ENCODE measurements around the gene CYTH1.

Gene CYTH1

GRCh38 chr17:78669975-78670518, 112.0 kb downstream of the CYTH1 start:
- H3K4me3 ChIP-seq (replicated peaks; ENCODE audit: low read depth, low read length): no peak overlapping the region
- TF ChIP-seq, protein P1, sequence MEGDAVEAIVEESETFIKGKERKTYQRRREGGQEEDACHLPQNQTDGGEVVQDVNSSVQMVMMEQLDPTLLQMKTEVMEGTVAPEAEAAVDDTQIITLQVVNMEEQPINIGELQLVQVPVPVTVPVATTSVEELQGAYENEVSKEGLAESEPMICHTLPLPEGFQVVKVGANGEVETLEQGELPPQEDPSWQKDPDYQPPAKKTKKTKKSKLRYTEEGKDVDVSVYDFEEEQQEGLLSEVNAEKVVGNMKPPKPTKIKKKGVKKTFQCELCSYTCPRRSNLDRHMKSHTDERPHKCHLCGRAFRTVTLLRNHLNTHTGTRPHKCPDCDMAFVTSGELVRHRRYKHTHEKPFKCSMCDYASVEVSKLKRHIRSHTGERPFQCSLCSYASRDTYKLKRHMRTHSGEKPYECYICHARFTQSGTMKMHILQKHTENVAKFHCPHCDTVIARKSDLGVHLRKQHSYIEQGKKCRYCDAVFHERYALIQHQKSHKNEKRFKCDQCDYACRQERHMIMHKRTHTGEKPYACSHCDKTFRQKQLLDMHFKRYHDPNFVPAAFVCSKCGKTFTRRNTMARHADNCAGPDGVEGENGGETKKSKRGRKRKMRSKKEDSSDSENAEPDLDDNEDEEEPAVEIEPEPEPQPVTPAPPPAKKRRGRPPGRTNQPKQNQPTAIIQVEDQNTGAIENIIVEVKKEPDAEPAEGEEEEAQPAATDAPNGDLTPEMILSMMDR (IDR thresholded peaks at IDR 0.05; ENCODE audit: low read length, missing control alignments): no peak
- DNase-seq (ENCODE audit: low read depth): no peak

DNA sequence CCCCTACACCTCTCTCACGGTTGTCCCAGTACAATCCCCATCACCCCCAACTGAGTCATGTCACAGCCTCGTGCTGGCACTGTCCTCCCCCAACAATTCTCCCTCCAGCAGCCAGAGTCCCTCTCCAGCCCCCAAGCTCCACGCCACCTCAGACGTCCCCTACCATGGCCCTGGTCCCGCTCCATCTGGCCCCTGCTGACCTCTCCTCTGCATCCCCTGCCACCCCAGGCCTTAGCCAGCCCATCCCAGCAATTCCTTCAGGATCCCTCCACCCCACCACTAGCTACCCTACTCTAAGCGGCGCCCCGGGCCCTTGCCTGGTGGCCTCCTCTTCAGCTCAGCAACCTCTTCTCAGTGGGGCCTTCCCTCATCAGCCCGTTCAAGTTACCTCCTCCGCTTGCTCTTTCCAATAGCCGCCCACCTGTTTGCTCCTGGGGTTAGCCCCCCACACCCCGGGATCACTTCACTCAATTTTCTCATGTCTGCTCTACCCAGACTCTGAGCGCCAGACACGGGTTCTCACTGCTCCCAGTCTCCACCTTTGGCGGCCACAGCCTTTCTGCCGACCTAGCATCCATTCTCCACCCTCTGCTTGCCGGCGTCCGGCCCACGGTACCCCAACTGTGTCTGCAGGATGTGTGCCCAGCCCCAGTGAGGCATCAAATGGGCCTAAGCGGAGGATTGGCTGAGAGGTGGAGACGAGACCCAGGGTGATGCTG, 112.7 kb downstream of the CYTH1 start:
- no peak for DNase-seq (ENCODE audit: low read depth)
- TF ChIP-seq, protein P1 (IDR thresholded peaks at IDR 0.05; ENCODE audit: low read length, missing control alignments): no peak

DNA sequence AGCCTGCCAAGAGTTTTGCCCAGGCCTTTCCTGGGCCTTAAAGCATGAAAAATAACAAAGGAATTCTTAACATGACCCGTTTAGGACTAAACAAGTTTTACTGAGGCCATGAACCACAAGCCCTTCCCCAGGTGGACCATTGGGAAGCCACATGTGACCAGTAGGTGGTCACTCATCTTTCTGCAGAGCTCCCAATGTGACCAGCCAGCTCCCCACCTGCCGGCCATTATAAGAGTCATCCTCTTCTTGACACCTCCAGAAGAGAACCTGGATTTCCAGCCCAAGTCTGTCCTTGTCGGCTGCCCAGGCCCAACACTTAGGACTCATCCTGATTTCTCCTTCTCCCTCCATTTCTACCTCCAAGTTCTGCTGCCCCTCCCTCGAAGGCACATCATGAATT, 113.2 kb downstream of the CYTH1 start:
- H3K4me3 ChIP-seq (replicated peaks; ENCODE audit: low read depth, low read length): no peak overlapping the region
- TF ChIP-seq, protein P1 (IDR thresholded peaks at IDR 0.05; ENCODE audit: low read length, missing control alignments): no peak
- DNase-seq (ENCODE audit: low read depth): no peak

More for the DNA sequence above, 112.7 kb downstream of the CYTH1 start:
- no peak overlapping the region for H3K4me3 ChIP-seq (replicated peaks; ENCODE audit: low read depth, low read length)

GRCh38 chr17:78667741-78668640, 114.1 kb downstream of the CYTH1 start:
- H3K4me3 ChIP-seq (replicated peaks; ENCODE audit: low read depth, low read length): no peak overlapping the region
- no peak for DNase-seq (ENCODE audit: low read depth)
- TF ChIP-seq, protein P1 (IDR thresholded peaks at IDR 0.05; ENCODE audit: low read length, missing control alignments): no peak

- TF ChIP-seq, protein P1 (IDR thresholded peaks at IDR 0.05; ENCODE audit: low read length, missing control alignments): no peak
- H3K4me3 ChIP-seq (replicated peaks; ENCODE audit: low read depth, low read length): no peak overlapping the region
- no peak for DNase-seq (ENCODE audit: low read depth)
These were observed 115.0 kb downstream of the CYTH1 start for GRCh38 chr17:78667091-78667490.

DNA sequence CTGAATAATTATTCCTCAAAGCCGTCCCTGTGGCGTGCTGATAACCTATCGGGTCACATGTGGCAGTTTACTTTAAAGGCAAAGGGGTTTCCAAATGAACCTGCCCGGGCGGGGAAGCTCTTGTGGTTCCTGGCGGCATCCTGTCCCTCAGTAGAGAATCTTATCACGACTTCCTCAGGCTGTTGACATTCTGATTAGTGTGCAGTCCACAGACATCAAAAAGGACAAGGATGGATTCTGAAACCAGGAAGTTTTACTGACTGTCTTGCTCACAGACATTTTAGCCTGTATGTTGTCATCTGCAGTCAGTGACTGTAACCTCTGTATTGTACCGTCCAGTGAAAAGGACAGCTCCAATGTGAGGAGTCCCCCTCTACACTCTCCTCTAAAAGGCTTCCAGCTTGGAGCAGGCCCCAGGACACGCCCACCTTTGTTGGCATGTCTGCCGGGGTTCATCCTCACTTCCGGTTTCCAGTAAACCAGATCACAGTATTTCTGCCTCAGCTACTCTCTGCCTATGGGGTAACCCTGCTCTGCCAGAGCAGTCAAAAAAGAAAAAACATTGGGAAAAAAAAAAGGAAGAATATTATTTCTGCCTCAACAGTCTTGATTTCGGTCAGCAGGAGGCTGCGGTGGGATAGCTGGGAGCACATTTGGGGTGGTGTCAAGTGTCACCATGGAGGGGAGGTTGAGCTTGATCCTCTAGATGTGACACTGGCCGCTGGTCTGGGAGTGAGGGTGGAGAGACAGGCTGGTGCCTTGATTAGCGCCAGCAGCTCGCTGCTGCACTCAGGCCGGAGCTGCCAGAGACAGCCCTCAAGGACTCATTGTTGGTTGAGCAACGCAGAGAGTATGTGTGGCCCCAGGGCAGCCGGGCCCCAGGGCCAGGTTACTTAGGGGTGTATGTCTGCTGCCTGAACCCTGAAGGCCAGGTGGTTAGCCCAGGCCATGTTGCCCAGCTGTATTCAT, 115.8 kb downstream of the CYTH1 start:
- TF ChIP-seq, protein P1 (IDR thresholded peaks at IDR 0.05; ENCODE audit: low read length, missing control alignments): no peak
- H3K4me3 ChIP-seq (replicated peaks; ENCODE audit: low read depth, low read length): no peak overlapping the region
- no peak for DNase-seq (ENCODE audit: low read depth)

Data from fibroblast of pulmonary artery (primary cell).